Measurements from ENCODE around the gene PLCB1.

- TF ChIP-seq POLR2A (IDR thresholded peaks at IDR 0.05; ENCODE audit: low read depth, low read length) = no peak
- TF ChIP-seq POLR2AphosphoS5 (IDR thresholded peaks at IDR 0.05; ENCODE audit: low read depth, low read length) = no peak
- TF ChIP-seq TAF1 (IDR thresholded peaks at IDR 0.05; ENCODE audit: borderline replicate concordance, low read depth, low read length) = no peak
These were observed 602.9 kb downstream of the PLCB1 start for GRCh38 chr20:8735014-8735413.
